ENCODE measurements around the gene CNN2.

The CNN2 gene

DNA sequence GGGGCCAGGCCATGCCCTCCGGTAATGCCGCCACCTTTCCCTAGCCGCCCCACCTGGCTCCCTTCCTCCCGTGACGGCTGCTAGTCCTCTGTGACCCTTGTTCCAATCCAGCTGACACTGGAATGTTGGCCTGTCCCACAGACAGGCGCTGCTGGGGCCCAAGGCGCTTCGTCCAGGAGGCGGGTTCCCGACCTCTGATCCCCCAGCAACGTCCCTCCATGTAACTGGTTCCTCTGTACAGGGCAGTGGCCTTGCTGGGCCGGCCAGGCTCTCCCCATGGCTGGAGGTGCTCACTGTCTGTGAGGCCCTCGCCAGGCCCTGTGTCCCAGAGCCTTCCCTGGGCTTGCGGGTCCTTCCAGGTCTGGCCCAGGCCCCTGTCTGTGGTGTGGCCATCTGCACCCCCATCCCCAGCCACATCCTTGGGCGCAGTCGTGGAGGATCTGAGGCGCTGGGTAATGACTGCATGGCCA is 33.0 kb upstream of the CNN2 start:
- Histone ChIP-seq H3K4me3 (ENCODE audit: low read depth in 1 of 2, low read length in 1 of 2) (no peak overlapping the region), H3K27ac (no peak overlapping the region), H3K9me3 (no peaks in the 10 kb centered on the region), H3K4me1 (ENCODE audit: control insufficient read depth in 1 of 2, insufficient read depth in 1 of 2, low read depth in 1 of 2, low read length in 1 of 2) (no peaks in the 10 kb centered on the region), H3K27me3 (peaks cover 36% of the 10 kb centered on the region), H3K36me3 (no peaks in the 10 kb centered on the region)
- TF ChIP-seq, protein P1, sequence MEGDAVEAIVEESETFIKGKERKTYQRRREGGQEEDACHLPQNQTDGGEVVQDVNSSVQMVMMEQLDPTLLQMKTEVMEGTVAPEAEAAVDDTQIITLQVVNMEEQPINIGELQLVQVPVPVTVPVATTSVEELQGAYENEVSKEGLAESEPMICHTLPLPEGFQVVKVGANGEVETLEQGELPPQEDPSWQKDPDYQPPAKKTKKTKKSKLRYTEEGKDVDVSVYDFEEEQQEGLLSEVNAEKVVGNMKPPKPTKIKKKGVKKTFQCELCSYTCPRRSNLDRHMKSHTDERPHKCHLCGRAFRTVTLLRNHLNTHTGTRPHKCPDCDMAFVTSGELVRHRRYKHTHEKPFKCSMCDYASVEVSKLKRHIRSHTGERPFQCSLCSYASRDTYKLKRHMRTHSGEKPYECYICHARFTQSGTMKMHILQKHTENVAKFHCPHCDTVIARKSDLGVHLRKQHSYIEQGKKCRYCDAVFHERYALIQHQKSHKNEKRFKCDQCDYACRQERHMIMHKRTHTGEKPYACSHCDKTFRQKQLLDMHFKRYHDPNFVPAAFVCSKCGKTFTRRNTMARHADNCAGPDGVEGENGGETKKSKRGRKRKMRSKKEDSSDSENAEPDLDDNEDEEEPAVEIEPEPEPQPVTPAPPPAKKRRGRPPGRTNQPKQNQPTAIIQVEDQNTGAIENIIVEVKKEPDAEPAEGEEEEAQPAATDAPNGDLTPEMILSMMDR (IDR thresholded peaks at IDR 0.05): no peak

DNA sequence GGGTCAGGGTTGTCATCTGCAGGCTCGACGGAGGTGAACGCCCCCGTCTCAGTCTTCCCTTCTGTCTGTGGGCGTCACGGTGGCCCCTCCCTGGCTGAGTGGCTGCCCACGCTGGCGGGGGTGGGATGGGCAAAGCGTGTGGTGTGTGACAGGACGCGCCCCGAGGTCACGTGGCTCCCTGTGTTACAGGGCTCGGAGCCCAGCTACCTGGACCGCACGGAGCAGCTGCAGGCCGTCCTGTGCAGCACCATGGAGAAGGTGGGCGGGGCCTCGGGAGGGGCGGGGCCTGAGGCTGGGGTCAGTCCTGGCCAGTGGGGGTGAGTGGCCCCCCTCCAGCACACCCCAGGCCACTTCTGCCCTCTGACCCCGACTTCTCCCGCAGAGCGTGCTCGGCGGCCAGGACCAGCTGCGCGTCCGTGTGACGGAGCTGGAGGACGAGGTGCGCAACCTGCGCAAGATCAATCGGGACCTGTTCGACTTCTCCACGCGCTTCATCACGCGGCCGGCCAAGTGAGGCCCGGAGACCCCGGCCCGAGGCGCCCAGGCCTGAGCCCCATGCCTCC is 32.5 kb upstream of the CNN2 start:
- Histone ChIP-seq H3K27ac (no peak overlapping the region), H3K36me3 (no peaks in the 10 kb centered on the region), H3K9me3 (no peaks in the 10 kb centered on the region), H3K27me3 (peaks cover 41% of the 10 kb centered on the region), H3K4me3 (ENCODE audit: low read depth in 1 of 2, low read length in 1 of 2) (no peak overlapping the region), H3K4me1 (ENCODE audit: control insufficient read depth in 1 of 2, insufficient read depth in 1 of 2, low read depth in 1 of 2, low read length in 1 of 2) (no peaks in the 10 kb centered on the region)
- TF ChIP-seq, protein P1 (IDR thresholded peaks at IDR 0.05): no peak

DNA sequence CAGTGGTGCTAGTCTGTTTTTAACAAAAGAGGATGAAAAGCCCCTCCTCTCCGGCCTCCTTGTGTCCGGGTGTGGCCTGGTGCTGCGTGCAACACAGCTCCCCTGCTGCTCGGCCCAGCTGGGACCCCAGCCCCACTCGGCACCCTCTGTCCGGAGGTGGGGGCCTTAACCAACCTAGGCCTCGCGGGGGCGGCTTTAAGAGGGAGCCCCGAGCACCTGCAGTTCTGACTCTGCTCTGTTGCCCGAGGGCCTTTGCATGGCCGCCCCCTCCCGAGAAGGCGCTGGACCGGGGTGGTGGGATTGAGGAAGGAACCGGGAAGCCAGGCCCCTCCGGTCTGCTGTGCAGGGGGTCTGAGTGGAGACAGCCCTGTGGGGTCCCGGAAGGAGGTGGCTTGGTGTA is 31.9 kb upstream of the CNN2 start:
- Histone ChIP-seq H3K36me3 (no peaks in the 10 kb centered on the region), H3K4me3 (ENCODE audit: low read depth in 1 of 2, low read length in 1 of 2) (no peak overlapping the region)
- TF ChIP-seq, protein P1 (IDR thresholded peaks at IDR 0.05): no peak

DNA sequence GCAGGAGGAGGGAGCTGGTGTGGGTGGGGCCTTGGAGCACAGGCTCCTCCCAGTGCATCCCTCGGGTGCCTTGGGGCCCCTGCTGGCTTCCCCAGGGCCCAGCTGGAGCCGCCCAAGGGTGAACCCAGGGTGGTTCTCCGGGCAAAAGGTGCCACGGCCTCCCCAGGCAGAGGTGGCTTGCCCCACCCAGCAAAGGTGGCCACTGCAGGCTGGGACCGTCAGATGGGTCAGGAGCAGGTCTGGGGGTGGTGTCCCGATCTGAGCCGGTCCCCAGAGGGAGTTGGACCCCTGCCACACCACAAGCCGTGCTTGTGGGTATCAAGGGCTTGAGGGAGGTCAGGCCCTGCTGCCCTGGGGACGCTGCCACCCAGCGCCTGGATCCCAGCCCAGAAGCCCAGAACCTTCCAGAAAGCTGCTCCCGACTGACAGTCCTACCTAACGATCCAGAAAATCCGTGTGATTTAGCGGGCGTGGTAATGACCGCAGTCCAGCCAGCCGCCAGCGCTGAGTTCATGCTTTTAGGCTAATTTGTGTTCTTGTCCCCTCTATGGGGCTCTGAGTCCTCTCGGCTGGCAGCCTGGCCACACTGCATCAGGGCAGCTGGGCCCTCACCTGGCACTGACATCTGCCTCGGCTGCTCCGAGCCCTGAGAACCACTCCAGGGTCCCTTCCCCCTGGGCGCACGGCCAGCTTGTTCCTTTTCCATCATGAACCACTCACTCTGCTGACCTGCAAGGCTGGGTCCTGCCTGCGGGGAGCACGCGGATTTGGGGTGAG is 31.2 kb upstream of the CNN2 start:
- no peaks in the 10 kb centered on the region for H3K9me3 ChIP-seq
- TF ChIP-seq, protein P1 (IDR thresholded peaks at IDR 0.05): no peak
- H3K27ac ChIP-seq: no peak overlapping the region
- H3K4me1 ChIP-seq (ENCODE audit: control insufficient read depth in 1 of 2, insufficient read depth in 1 of 2, low read depth in 1 of 2, low read length in 1 of 2): peaks cover 0 to 4% of the 10 kb centered on the region in 2 experiments
- H3K4me3 ChIP-seq (ENCODE audit: low read depth in 1 of 2, low read length in 1 of 2): no peak overlapping the region
- H3K36me3 ChIP-seq: no peaks in the 10 kb centered on the region
- peaks cover 54% of the 10 kb centered on the region for H3K27me3 ChIP-seq

More for the DNA sequence above, 31.9 kb upstream of the CNN2 start:
- Histone ChIP-seq H3K27me3 (peaks cover 47% of the 10 kb centered on the region), H3K27ac (no peak overlapping the region), H3K4me1 (ENCODE audit: control insufficient read depth in 1 of 2, insufficient read depth in 1 of 2, low read depth in 1 of 2, low read length in 1 of 2) (no peaks in the 10 kb centered on the region), H3K9me3 (no peaks in the 10 kb centered on the region)

DNA sequence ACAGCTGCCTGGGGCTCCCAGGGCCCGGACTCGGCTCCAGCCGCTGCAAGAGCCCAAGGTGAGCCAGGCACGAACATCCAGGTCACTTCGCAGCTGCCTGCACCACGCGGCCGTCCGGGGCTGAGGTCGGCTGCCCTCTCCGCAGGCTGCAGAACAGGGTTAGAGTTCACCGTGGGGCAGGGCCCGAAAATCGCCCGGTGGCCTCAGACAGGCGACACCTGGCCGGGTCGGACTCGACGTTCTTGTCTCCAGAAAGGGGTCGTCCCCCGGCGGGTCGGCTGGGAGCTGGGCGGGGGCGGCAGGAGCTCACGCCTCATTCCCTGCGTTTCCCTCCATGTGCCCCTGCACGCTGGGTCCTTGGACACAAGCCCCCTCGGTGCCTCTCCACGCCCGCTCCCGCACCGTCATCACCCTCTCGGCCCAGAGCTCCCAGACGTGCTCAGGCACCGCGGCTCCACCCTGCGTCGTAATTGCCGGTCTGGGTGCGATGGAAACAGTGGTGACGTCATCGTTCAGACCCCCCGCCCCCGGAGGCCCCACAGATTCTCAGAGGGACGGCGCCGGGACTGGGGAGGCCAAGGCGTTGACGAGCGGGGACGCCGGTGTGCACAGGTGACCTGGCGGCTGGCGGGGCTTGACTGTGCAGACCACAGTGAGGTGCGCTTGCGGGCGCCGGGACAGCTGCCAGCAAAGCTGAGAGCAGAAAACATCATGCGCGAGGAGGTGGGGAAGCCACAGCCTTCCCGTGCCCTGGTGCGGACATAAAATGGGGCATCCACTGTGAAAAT is 30.2 kb upstream of the CNN2 start:
- H3K27me3 ChIP-seq: peaks cover 64% of the 10 kb centered on the region
- TF ChIP-seq, protein P1 (IDR thresholded peaks at IDR 0.05): no peak
- H3K36me3 ChIP-seq: no peaks in the 10 kb centered on the region
- H3K4me3 ChIP-seq (ENCODE audit: low read depth in 1 of 2, low read length in 1 of 2): no peak overlapping the region
- no peak overlapping the region for H3K27ac ChIP-seq
- no peaks in the 10 kb centered on the region for H3K9me3 ChIP-seq
- peaks cover 7 to 11% of the 10 kb centered on the region in 2 experiments for H3K4me1 ChIP-seq (ENCODE audit: control insufficient read depth in 1 of 2, insufficient read depth in 1 of 2, low read depth in 1 of 2, low read length in 1 of 2)

All from neutrophil (primary cell).